ENCODE measurements around the gene RRP1.

The RRP1 gene

GRCh38 chr21:43758811-43759210 lies 30.6 kb upstream of the RRP1 start:
- DNase-seq (ENCODE audit: low read depth, low spot score) = no peak

GRCh38 chr21:43759651-43760050 lies 29.7 kb upstream of the RRP1 start:
- no peak for DNase-seq (ENCODE audit: low read depth, low spot score)

GRCh38 chr21:43760391-43760958 lies 28.9 kb upstream of the RRP1 start:
- DNase-seq (ENCODE audit: low read depth, low spot score) = no peak

DNA sequence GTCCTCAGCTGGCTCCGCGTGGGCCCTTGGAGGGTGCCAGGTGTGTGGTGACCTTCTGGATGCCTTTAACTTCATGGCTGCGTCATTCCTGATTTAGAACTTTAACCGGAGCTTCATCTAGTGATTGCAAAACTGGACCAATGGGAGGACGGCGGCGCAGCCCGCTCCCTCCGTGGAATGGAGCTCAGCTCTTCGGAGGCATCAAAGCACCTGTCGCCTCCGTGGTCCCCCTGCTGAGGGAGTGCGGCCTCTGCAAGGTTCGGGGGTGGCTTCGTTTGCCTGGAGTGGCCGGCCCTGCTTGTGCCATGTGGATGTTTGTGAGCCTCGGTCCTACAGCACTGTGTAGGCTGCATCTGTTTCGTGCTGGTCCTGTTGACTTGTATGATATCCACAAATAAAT lies 27.5 kb upstream of the RRP1 start:
- no peak for DNase-seq (ENCODE audit: low read depth, low spot score)

DNA sequence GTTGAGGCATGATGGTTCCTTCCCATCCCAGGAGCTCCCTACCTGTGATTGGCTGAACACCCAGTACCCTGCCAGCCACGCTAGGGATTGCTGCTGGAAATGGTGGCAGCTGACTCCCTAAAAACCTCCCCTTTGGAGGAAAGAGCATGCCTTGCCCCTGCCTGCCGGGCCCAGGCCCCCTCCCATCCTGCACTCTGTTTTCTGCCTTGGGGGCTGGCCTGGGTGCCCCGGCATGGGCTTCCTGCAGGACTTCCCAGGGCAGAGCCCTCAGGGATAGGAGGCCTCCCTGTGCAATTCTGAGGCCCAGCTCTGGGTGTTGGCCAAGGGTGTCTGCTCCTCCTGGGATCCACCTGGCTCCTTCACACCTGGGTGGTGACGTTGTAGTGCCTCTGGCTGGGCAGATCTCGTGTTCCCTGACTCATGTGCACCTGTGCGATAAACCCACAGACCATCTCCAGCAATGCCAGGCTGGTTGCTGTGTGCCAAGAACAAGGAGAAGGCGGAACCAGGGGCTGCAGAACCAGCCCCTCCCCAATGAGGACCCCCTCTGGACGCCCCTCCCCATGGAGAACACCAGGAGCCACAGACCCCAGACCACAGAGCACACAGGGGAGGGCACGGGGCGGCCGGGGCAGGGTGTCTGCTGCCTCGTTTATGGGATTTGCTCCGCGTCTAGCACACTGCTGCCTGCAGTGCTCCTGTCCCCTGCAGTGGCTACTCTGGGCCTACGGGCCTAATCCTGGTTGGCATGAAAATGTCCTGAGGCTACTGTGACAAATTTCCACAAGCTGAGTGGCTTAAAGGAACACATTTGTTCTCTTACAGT lies 26.9 kb upstream of the RRP1 start:
- no peak for DNase-seq (ENCODE audit: low read depth, low spot score)

- DNase-seq (ENCODE audit: low read depth, low spot score) = no peak
Measured at GRCh38 chr21:43763901-43764523, 25.4 kb upstream of the RRP1 start.

- DNase-seq (ENCODE audit: low read depth, low spot score) = no peak
Measured at GRCh38 chr21:43764576-43765495, 24.5 kb upstream of the RRP1 start.

DNA sequence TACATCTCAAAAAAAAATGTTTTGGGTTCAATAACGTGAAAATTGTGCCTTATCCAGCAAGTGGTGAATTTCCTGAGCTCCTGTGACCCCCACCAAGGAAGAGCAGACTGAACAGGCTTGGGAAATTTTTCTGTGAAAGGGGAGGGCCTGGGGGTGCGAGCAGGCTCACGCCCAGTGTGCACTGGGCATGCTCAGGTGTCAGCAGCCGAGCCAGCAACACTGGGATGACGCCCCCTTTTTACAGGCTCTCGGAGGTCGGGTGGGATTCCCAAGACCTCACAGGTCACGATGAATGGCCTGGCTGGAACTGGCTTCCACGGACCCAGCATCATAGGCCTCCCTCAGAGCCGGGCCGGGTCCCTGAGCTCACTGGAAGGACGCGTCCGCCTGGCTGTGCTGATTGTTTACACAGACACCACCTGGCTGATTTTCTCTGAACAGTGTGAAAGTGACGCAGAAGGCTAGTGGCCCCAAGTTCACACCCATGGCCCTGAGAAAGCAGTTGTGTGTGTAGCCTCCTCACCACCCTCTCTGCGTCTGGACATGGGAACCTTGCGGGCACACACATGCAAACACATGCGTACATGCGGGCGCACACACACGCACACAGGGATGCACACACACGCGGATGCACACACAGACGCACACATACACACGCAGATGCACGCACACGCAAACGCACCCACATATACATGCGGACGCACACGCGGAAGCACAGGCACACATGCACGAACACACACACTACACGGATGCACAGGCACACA lies 22.5 kb upstream of the RRP1 start:
- no peak for DNase-seq (ENCODE audit: low read depth, low spot score)

- no peak for DNase-seq (ENCODE audit: low read depth, low spot score)
Measured at GRCh38 chr21:43767498-43767983, 21.8 kb upstream of the RRP1 start.

DNA sequence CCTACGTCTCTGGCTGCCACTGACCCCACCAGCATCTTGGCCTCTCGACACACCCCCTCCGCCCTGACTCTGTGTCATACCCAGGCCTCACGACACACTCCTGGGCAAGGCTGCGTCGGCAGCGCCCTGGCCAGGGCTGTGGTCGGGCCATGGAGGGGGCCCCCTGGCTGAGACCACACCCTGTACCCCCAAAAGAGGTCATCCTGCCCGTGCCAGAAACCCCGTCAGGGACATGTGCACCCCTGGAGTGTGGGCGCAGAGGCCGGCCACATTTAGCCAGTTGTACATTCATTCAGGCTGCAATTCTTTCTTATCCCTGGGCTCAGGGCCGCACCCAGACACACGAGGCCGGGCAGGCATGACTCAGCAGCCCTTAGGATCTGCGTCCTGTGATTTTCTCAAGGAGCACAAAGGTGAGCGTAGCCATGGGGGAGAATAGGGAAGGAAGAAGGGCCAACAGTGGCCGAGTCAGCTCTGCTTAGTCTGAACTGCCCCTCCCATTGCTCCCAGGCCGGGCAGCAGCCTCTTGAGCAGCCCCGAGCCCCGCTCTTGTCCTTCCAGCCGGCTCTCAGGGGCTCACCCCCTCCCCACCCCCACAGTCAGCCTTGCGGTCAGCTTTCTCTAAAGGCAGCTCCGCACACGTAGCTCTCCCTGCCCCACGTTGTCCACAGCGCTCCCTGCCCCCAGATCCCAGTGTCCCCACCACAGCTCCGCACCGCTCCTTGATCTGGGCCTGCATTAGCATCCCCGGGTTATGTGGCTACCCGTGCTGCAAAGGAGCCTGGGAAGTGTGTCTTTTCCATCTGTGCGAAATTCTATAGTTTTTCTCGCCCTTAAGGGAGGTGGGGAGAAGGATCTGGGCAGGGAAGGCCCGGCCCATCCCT lies 21.2 kb upstream of the RRP1 start:
- no peak for DNase-seq (ENCODE audit: low read depth, low spot score)

GRCh38 chr21:43768868-43769167 lies 20.6 kb upstream of the RRP1 start:
- no peak for DNase-seq (ENCODE audit: low read depth, low spot score)

- no peak for DNase-seq (ENCODE audit: low read depth, low spot score)
Measured at GRCh38 chr21:43769325-43769958, 19.9 kb upstream of the RRP1 start.

- DNase-seq (ENCODE audit: low read depth, low spot score) = no peak
Measured at GRCh38 chr21:43770066-43770655, 19.2 kb upstream of the RRP1 start.

GRCh38 chr21:43771199-43771675 lies 18.1 kb upstream of the RRP1 start:
- DNase-seq (ENCODE audit: low read depth, low spot score) = no peak

GRCh38 chr21:43771698-43772424 lies 17.5 kb upstream of the RRP1 start:
- no peak for DNase-seq (ENCODE audit: low read depth, low spot score)

DNA sequence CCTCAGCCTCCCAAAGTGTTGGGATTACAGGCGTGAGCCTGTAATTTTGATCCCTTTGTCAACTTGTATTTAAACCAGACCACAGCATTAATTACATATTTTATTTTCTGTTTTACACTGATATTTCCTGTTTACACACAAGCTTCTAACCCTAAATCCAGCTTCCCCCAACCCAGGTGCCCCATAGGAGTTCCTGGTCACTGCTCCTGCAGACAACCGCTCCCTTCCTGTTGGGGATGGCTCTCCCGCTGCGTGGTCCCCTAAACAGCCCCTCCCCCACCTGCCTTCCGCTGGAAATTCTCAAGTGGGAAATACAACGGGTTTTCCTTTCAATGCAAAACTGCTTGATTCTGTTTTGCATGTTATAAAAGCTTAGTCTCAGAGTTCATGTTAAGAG lies 17.0 kb upstream of the RRP1 start:
- no peak for DNase-seq (ENCODE audit: low read depth, low spot score)

GRCh38 chr21:43774163-43774562 lies 15.2 kb upstream of the RRP1 start:
- no peak for DNase-seq (ENCODE audit: low read depth, low spot score)

- DNase-seq (ENCODE audit: low read depth, low spot score) = no peak
Measured at GRCh38 chr21:43775190-43775589, 14.2 kb upstream of the RRP1 start.
